Activated CD8-positive, alpha-beta T cell treated with anti-CD3 and anti-CD28 coated beads for 36 hours (primary cell): ENCODE measurements around the gene ZNF688. TPM values are rescaled to one million over a fixed set of nuclear protein-coding genes. Genes with fewer than 3 reads are reported as not detected.

Experiments used
- ATAC-seq: fragments of 200-7000 bp; cut with Tn5 transposase; one replicate; pipeline ENCODE4 v1.10.0; 2021; ENCODE audit warnings: mild to moderate bottlenecking, moderate library complexity
- CTCF ChIA-PET: fragments of 350-600 bp; sonication (Branson Sonifier 250); formaldehyde crosslinking; loops from one replicate; lab custom pipeline; 2021; ENCODE audit warnings: antibody characterized with exemption; lab: Charles Lee
- POLR2A ChIA-PET: fragments of 350-600 bp; sonication (Branson Sonifier 250); formaldehyde crosslinking; loops from one replicate; lab custom pipeline; 2021; ENCODE audit warnings: antibody characterized with exemption; lab: Charles Lee
- DNase-seq: peaks from one replicate; pipeline ENCODE4 v3.0.0-alpha.2; 2020
- H3K27ac Mint-ChIP-seq: one replicate; pipeline ENCODE4 v1.8.0; 2021; ENCODE audit warnings: mild to moderate bottlenecking, mixed read lengths
- H3K27me3 Mint-ChIP-seq: one replicate; pipeline ENCODE4 v1.8.0; 2021; ENCODE audit warnings: mixed read lengths
- H3K36me3 Mint-ChIP-seq: one replicate; pipeline ENCODE4 v1.8.0; 2021; ENCODE audit warnings: low read depth, mixed read lengths
- H3K4me1 Mint-ChIP-seq: one replicate; pipeline ENCODE4 v1.8.0; 2021; ENCODE audit warnings: low read depth, mixed read lengths
- H3K4me3 Mint-ChIP-seq: one replicate; pipeline ENCODE4 v1.8.0; 2021; ENCODE audit warnings: mild to moderate bottlenecking, moderate library complexity, mixed read lengths
- H3K9me3 Mint-ChIP-seq: one replicate; pipeline ENCODE4 v1.8.0; 2021; ENCODE audit warnings: mixed read lengths
- CTCF ChIP-seq: fragments of 200-600 bp; IDR thresholded peaks from one replicate; pipeline ENCODE4 v1.8.0; 2022; ENCODE audit warnings: antibody characterized with exemption, mild to moderate bottlenecking
- intact Hi-C: fragments of 100-400 bp; cut with micrococcal nuclease; formaldehyde crosslinking; loops from one replicate; pipeline ENCODE4 v1.10.0; 2022
- total RNA-seq, 2 experiments: library from RNA; stranded (reverse); gene quantifications; one replicate each; pipeline ENCODE4 v1.2.3, GENCODE V29; 2021

ZNF688 gene
- total RNA-seq, 2 experiments from 2014 or later: 4.7 to 5.5 TPM

- no peaks in the 10 kb centered on the region for H3K27me3 Mint-ChIP-seq
- peaks cover 39% of the 10 kb centered on the region for H3K4me1 Mint-ChIP-seq
- no peak for TF ChIP-seq CTCF
- ATAC-seq: no peak
- ChIA-PET POLR2A (interaction anchor here (1.2 to 4.0 kb wide), 3 partner anchors 11 to 95 kb away, joined by 3 to 35 read pairs (median 27); partner anchors contain the start of genes ZNF747 and ZNF764), CTCF (interaction anchor here (1.2 to 2.7 kb wide), 2 partner anchors 11 to 35 kb away, joined by 4 to 16 read pairs; partner anchors contain the start of genes ZNF747 and ZNF764)
- H3K36me3 Mint-ChIP-seq: peaks cover 3% of the 10 kb centered on the region
- no peak overlapping the region for H3K27ac Mint-ChIP-seq
- intact Hi-C loops: no loop called here
- no peak for DNase-seq
- H3K4me3 Mint-ChIP-seq: no peak overlapping the region
- no peaks in the 10 kb centered on the region for H3K9me3 Mint-ChIP-seq
Measured at GRCh38 chr16:30569281-30569680, 2.2 kb downstream of the ZNF688 start.

- ChIA-PET CTCF (interaction anchor here (0.8 to 2.7 kb wide), 4 partner anchors 10 to 61 kb away, joined by 3 to 16 read pairs (median 4); partner anchors contain the start of genes ZNF747 and ZNF764), POLR2A (interaction anchor here (1.1 to 4.0 kb wide), 6 partner anchors 9 to 94 kb away, joined by 3 to 35 read pairs (median 7); partner anchors contain the start of genes ZNF747, ZNF764 and ZNF785)
- Mint-ChIP-seq H3K36me3 (peaks cover 3% of the 10 kb centered on the region), H3K27ac (peak overlapping the region; percentile 92), H3K4me1 (peaks cover 35% of the 10 kb centered on the region), H3K4me3 (peak overlapping the region; percentile 64), H3K27me3 (no peaks in the 10 kb centered on the region), H3K9me3 (no peaks in the 10 kb centered on the region)
- intact Hi-C loops: no loop called here
- ATAC-seq: peak; percentile 36
- peak; percentile 72 for DNase-seq
- no peak for TF ChIP-seq CTCF
Measured at GRCh38 chr16:30567991-30568638, 3.4 kb downstream of the ZNF688 start.

- peak overlapping the region; percentile 21 for H3K4me3 Mint-ChIP-seq
- ATAC-seq (peak; percentile 29), DNase-seq (peak; percentile 77)
- CTCF ChIA-PET: interaction anchor here (0.8 to 2.7 kb wide), 5 partner anchors 10 to 62 kb away, joined by 3 to 16 read pairs (median 4); partner anchors contain the start of genes ZNF747 and ZNF764
- no peaks in the 10 kb centered on the region for H3K9me3 Mint-ChIP-seq
- peaks cover 3% of the 10 kb centered on the region for H3K36me3 Mint-ChIP-seq
- POLR2A ChIA-PET: interaction anchor here (0.9 to 4.0 kb wide), 6 partner anchors 9 to 32 kb away, joined by 3 to 35 read pairs (median 7); partner anchors contain the start of genes ZNF747, ZNF764 and ZNF785
- TF ChIP-seq CTCF: no peak
- peak overlapping the region; percentile 92 for H3K27ac Mint-ChIP-seq
- peaks cover 34% of the 10 kb centered on the region for H3K4me1 Mint-ChIP-seq
- intact Hi-C loops: no loop called here
- H3K27me3 Mint-ChIP-seq: no peaks in the 10 kb centered on the region
Measured at GRCh38 chr16:30567160-30567990, 4.1 kb downstream of the ZNF688 start.

GRCh38 chr16:30566531-30566930, 5.0 kb downstream of the ZNF688 start:
- Mint-ChIP-seq H3K27ac (no peak overlapping the region), H3K9me3 (no peaks in the 10 kb centered on the region), H3K36me3 (peaks cover 2% of the 10 kb centered on the region), H3K27me3 (no peaks in the 10 kb centered on the region), H3K4me3 (no peak overlapping the region), H3K4me1 (peaks cover 31% of the 10 kb centered on the region)
- intact Hi-C loops: no loop called here
- POLR2A ChIA-PET: interaction anchor here (0.9 to 4.0 kb wide), 5 partner anchors 8 to 44 kb away, joined by 3 to 35 read pairs (median 4); partner anchors contain the start of genes ZNF689, ZNF747 and ZNF764
- ATAC-seq (no peak), DNase-seq (no peak)
- CTCF ChIA-PET: interaction anchor here (1.0 to 2.6 kb wide), 4 partner anchors 31 to 137 kb away, joined by 4 to 11 read pairs (median 5); partner anchors contain the start of genes DCTPP1 and ZNF747
- no peak for TF ChIP-seq CTCF
